Parathyroid adenoma (tissue), 2 donors: ENCODE results near the gene ZNF232.
"Not testable (repeated sequence)": the region's sequence is repeated elsewhere in the genome, so short reads cannot be mapped to it uniquely, and the experiment has no call there.

Experiments
- H2AFZ ChIP-seq: fragments of 300-600 bp; sonication (generic); one replicate; pipeline ENCODE4 v1.7.0; 2017; ENCODE audit warnings: antibody characterized with exemption, mild to moderate bottlenecking
- H3K27ac ChIP-seq: fragments of 300-600 bp; sonication (generic); one replicate; pipeline ENCODE4 v1.7.0; 2017
- H3K27me3 ChIP-seq: fragments of 300-600 bp; sonication (generic); one replicate; pipeline ENCODE4 v1.7.0; 2017; ENCODE audit warnings: low read length; ENCODE audit not compliant: control insufficient read depth, insufficient read depth
- H3K36me3 ChIP-seq: fragments of 300-600 bp; sonication (generic); one replicate; pipeline ENCODE4 v1.7.0; 2017; ENCODE audit warnings: low read length; ENCODE audit not compliant: control insufficient read depth, insufficient read depth
- H3K4me1 ChIP-seq: fragments of 300-600 bp; sonication (generic); one replicate; pipeline ENCODE4 v1.7.0; 2017; ENCODE audit warnings: control low read depth
- H3K4me2 ChIP-seq: fragments of 300-600 bp; sonication (generic); one replicate; pipeline ENCODE4 v1.7.0; 2017; ENCODE audit warnings: low read length
- H3K4me3 ChIP-seq: fragments of 300-600 bp; sonication (generic); one replicate; pipeline ENCODE4 v1.7.0; 2017; ENCODE audit warnings: low read depth, low read length
- H3K79me2 ChIP-seq: fragments of 300-600 bp; sonication (generic); one replicate; pipeline ENCODE4 v1.7.0; 2017; ENCODE audit warnings: control low read depth
- H3K9ac ChIP-seq: fragments of 300-600 bp; sonication (generic); one replicate; pipeline ENCODE4 v1.7.0; 2017; ENCODE audit warnings: mild to moderate bottlenecking
- H3K9me3 ChIP-seq: fragments of 300-600 bp; sonication (generic); one replicate; pipeline ENCODE4 v1.7.0; 2017; ENCODE audit warnings: low read length; ENCODE audit not compliant: control insufficient read depth
- TF ChIP-seq, protein P1 (sequence below): fragments of 300-600 bp; sonication (generic); IDR thresholded peaks from one replicate; pipeline ENCODE4 v1.7.0; 2017; ENCODE audit warnings: antibody characterized with exemption, mild to moderate bottlenecking
- donor health status: primary hyperparathyroidism.

The ZNF232 gene

DNA sequence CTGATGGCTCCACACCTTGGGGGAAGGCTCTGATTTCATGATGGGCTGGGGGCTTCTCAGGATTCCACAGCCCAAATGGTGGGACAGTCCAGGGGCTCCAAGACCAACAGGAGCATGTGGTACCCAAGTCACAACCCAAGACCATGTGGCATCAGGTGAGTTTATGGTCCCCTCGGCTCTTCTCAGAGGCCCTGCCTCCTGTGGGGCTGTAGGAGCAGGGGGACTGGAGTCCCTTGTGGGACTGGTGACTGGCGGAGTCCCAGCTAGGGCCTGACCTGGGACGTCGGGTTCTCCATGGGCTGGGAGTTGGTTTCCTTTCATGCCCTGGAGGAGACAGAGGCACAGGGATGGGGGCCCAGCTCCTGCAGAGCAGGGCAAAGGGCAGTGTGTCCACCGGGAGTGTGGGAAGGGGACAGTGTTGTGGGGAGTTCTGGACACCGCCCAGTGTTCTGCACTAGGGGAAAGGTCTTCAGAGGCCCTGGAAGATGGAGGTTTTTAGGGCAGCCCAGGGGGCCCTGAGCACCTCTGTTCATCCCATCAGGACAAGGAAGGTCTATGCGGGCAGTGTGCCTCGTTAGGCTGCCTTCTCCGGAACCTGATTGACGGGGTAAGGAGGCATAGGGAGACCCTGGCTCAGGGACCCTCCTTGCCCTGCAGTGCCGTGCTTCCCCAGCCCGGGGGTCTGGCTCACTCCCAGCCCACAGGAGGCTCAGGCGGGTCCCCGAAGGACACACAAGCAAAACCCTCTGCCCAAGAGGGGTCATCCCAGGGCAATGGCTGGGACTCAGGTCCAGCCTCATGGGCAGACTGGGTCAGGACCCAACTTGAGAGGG lies 25.1 kb upstream of the ZNF232 start:
- H3K4me2 ChIP-seq, H3K4me1 ChIP-seq, H3K27ac ChIP-seq, H3K9ac ChIP-seq, H3K9me3 ChIP-seq, H2AFZ ChIP-seq, H3K79me2 ChIP-seq, H3K36me3 ChIP-seq, H3K27me3 ChIP-seq, H3K4me3 ChIP-seq: not testable (repeated sequence)

DNA sequence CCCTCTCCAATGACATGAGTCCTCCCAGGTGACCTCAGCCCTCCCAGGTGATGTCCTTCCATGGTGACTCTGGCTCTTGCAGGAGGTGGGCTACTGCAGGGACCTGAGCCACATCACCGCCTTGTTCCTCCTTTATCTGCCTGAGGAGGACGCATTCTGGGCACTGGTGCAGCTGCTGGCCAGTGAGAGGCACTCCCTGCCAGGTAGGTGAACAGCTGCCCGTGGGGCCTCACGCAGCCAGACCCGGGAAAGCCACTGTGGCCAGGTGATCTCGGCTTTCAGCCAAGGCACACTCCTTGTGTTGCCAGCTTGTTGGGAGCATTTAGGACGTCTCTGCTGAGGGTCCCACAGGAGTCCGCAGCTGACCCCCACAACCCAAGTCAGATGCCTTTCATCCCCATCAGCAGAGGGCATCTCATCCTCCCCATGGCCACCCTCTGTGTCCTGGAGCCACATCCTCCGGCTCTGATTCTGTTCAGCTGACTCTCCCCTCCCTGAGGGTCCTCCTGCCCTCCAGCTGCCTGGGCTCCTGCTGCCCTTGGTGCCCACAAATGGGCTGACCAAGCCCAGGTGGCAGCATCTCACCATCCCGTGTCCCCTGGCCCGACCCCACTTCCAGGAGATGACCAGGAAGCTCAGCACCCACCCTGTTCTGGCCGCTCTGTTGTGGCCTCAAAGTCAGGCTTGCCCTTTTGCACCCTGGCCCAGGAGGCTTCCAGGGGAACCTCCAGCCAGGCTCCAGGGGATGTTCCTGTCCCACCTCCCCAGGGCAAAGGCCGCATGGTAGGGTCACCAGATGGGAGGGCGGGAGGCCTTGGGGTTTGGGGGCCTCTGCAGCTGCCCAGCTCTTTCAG lies 24.3 kb upstream of the ZNF232 start:
- H3K36me3 ChIP-seq = no peaks in the 10 kb centered on the region
- H3K4me3 ChIP-seq = no peak overlapping the region
- no peak overlapping the region for H3K9ac ChIP-seq
- no peak overlapping the region for H3K27ac ChIP-seq
- H3K27me3 ChIP-seq = no peaks in the 10 kb centered on the region
- no peak overlapping the region for H2AFZ ChIP-seq
- no peaks in the 10 kb centered on the region for H3K9me3 ChIP-seq
- H3K4me2 ChIP-seq = no peak overlapping the region
- no peaks in the 10 kb centered on the region for H3K4me1 ChIP-seq
- H3K79me2 ChIP-seq = no peaks in the 10 kb centered on the region
- TF ChIP-seq, protein P1, sequence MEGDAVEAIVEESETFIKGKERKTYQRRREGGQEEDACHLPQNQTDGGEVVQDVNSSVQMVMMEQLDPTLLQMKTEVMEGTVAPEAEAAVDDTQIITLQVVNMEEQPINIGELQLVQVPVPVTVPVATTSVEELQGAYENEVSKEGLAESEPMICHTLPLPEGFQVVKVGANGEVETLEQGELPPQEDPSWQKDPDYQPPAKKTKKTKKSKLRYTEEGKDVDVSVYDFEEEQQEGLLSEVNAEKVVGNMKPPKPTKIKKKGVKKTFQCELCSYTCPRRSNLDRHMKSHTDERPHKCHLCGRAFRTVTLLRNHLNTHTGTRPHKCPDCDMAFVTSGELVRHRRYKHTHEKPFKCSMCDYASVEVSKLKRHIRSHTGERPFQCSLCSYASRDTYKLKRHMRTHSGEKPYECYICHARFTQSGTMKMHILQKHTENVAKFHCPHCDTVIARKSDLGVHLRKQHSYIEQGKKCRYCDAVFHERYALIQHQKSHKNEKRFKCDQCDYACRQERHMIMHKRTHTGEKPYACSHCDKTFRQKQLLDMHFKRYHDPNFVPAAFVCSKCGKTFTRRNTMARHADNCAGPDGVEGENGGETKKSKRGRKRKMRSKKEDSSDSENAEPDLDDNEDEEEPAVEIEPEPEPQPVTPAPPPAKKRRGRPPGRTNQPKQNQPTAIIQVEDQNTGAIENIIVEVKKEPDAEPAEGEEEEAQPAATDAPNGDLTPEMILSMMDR = no peak

DNA sequence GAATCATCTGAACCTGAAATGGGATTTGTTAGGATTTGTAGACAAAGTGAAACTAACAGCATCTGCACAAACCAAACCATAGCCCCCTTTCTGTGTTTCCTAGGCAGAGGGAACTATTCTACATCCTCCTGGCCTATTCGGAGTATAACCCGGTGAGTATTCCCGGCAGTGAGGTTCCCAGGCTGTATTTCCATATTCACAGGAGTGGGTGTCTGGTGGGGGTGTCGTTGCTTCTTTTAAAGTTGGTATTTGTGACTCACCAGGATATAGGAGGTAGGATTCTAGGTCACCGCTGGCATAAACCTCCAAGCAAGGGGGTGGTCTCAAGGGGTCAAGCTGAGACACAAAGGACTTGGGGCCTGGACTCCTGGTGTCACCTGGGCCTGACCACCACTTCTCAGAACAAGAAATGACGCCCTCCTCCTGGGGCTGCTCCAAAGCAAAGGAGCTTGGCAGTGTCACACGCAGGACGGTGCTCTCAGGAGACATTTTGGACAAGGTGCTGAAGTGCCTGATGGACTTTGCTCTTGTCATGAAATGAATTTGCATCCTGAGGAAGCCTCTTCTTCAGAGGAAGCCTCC lies 23.5 kb upstream of the ZNF232 start:
- not testable (repeated sequence) for H3K36me3 ChIP-seq, H3K27ac ChIP-seq, H3K79me2 ChIP-seq, H3K9ac ChIP-seq, H3K27me3 ChIP-seq, H3K4me1 ChIP-seq, H3K4me3 ChIP-seq, H3K9me3 ChIP-seq, H2AFZ ChIP-seq, H3K4me2 ChIP-seq

DNA sequence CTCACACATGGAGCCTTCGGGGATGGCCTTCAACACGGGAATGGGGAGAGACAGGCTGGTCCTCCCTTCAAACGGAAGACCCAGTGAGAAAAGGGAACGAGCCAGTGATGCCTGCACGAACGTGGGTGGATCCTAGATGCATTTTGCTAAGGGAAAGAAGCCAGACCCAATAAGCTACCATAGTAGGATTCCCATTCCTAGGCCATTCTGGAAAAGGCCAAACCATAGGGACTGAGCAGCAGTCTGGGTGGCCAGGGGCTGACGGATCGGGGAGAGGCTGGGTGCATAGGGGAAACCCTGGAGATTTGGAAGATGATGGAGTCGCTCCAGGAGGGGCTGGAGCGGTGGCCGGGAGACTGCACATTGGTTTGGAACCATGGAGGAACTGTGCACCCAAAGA lies 22.9 kb upstream of the ZNF232 start:
- not testable (repeated sequence) for H3K4me1 ChIP-seq, H3K27ac ChIP-seq, H2AFZ ChIP-seq, H3K36me3 ChIP-seq, H3K4me2 ChIP-seq, H3K27me3 ChIP-seq, H3K9ac ChIP-seq, H3K79me2 ChIP-seq, H3K4me3 ChIP-seq, H3K9me3 ChIP-seq

DNA sequence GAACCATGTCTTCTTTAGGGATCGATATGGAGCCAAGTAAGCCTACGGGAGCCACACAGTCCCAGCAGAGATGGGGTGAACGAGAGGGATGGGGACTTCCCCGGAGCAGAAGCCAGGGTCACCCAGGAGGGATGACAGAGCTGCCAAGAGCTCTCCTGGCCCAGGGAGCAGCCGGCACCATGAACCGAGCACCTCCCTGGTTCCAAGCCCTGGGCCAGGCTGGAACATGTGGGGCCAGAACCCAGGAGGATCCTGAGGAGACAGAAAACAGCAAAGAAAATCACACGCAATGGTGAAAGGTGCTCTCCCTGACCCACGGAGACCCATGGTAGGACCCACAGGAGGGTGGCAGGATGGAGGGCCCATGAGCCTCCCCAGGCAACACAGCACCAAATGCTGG lies 22.3 kb upstream of the ZNF232 start:
- H3K27me3 ChIP-seq, H3K9ac ChIP-seq, H3K4me2 ChIP-seq, H3K27ac ChIP-seq, H3K4me1 ChIP-seq, H2AFZ ChIP-seq, H3K9me3 ChIP-seq, H3K36me3 ChIP-seq, H3K79me2 ChIP-seq, H3K4me3 ChIP-seq: not testable (repeated sequence)

DNA sequence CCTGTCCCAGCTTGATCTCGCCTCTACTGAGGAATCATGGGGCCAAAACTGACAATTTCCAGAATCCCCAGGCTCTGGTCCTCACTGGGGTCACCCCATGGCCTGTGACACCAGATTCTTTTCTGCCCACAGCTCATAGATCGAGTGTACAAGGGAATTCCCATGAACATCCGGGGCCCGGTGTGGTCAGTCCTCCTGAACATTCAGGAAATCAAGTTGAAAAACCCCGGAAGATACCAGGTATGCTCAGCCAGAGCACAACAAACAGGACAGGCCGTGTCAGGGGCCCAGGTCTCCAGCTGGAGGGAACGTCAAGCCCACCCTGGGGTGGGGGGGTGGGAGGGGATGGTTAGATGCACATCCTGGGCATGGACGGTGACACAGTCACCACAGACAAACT lies 21.6 kb upstream of the ZNF232 start:
- no peak overlapping the region for H3K4me2 ChIP-seq
- H2AFZ ChIP-seq = no peak overlapping the region
- no peak overlapping the region for H3K4me3 ChIP-seq
- H3K27me3 ChIP-seq = no peaks in the 10 kb centered on the region
- H3K9ac ChIP-seq = no peak overlapping the region
- H3K36me3 ChIP-seq = no peaks in the 10 kb centered on the region
- no peaks in the 10 kb centered on the region for H3K4me1 ChIP-seq
- H3K9me3 ChIP-seq = no peaks in the 10 kb centered on the region
- H3K79me2 ChIP-seq = no peaks in the 10 kb centered on the region
- TF ChIP-seq, protein P1 = no peak
- H3K27ac ChIP-seq = no peak overlapping the region

DNA sequence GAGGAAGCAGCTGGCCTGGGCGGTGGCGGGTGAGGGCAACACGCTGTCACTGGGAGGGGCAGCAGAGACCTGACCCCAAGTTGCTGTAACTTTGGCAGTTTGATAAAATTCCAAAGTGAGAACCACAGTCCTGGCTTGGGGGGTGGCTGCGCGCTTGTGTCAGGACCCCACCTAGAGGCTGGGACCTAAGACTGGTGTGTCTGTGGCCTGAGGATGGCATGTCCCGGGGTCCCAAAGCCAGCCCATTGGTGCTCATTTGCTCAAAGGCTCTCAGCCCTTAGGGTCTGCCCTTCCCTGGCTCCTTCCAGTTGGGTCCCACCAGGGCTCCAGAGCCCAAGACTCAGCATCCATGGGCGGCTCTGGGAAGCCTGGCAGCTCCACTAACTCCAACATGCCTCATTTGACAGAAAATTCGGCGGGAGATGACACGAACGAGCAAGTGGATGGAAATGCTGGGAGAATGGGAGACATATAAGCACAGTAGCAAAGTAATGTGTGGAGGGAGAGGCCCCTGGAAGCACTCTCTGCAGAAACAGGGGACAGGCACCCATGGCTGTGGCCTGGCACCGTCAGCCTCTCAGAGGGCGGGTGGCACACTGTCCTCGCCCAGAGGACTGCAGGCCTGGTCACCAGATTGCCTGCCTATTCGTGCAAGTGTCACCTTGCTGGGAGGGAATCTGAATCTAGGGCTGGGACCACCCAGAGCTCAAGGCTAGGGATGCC lies 21.0 kb upstream of the ZNF232 start:
- not testable (repeated sequence) for H3K4me2 ChIP-seq, H3K4me3 ChIP-seq, H3K27me3 ChIP-seq, H3K27ac ChIP-seq, H3K4me1 ChIP-seq, H3K9me3 ChIP-seq, H2AFZ ChIP-seq, H3K36me3 ChIP-seq, H3K9ac ChIP-seq, H3K79me2 ChIP-seq

DNA sequence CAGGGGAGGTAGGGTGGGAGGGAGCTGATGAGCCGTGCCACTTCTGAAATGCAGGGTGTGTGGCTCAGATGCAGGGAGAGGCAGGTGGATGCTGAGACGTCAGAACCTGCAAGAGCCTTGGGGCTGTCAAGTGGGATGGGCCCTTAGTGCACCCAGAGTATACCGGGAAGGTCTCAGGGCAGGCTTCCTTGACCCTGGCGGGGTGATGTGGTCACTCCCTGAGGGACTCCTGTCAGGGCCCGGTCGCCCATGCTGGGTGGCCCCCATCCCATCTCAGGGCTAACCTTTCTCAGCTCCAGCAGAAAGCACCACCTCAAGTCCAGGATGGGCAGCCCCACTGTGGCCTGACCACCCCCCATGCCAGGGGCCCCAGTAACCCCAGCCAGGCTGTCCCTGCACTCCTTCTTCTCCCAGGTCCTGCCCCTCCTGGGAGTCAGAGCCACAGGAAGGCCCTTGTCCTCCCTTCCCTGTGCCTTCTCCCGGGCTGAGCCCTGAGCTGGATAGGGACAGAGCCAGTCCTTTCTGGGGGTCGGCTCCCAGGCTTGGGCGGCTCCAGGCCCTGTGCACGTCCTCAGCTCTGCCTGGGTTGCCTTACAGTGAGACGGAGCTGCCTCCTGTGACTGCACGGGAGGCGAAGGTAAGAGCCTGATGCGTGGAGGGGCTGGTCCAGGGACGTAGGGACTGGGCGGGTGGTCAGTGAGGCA lies 20.3 kb upstream of the ZNF232 start:
- H3K9me3 ChIP-seq, H3K79me2 ChIP-seq, H3K4me1 ChIP-seq, H3K4me2 ChIP-seq, H3K27me3 ChIP-seq, H3K36me3 ChIP-seq, H2AFZ ChIP-seq, H3K4me3 ChIP-seq, H3K9ac ChIP-seq, H3K27ac ChIP-seq: not testable (repeated sequence)
